Measurements from ENCODE around the gene RAB6A.
"Not testable (repeated sequence)": the region's sequence is repeated elsewhere in the genome, so short reads cannot be mapped to it uniquely, and the experiment has no call there.

RAB6A gene

DNA sequence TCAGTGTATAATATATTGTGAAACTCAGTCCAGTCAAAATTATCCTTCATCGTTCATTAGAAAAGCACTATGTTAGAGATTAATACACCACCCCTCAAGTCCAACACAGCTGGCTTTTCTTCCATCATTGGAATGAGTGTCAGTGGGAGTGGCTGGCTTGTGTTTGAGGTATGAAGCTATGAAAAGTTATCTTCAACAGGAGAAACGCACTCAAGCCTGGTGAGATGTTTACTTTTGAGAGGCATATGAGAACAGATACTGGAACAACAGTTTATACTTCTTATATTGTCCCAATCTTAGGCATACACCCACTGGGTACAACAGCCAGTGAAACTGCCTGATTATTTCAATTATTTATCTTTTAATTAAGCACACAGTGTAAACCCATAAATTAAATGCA lies 80.2 kb downstream of the RAB6A start:
- H3K27ac ChIP-seq: no peak overlapping the region; the same call in 1 of the 2 replicates
- no peaks in the 10 kb centered on the region for H3K9me3 ChIP-seq (ENCODE audit: low read depth, low read length)
- no peak for DNase-seq (ENCODE audit: low read depth, low spot score)
- no peak overlapping the region for H3K9ac ChIP-seq (ENCODE audit: insufficient read length)
- TF ChIP-seq FOXP2 (optimal IDR thresholded peaks at IDR 0.05; ENCODE audit: control extremely low read depth, extremely low read length, insufficient read depth): no peak
- no peak for TF ChIP-seq POLR2AphosphoS5 (IDR thresholded peaks at IDR 0.05; ENCODE audit: borderline replicate concordance, low read depth, low read length)
- no peak for TF ChIP-seq EZH2 (IDR thresholded peaks at IDR 0.05)
- H3K36me3 ChIP-seq (ENCODE audit: insufficient read depth, low read length): peaks cover 10% of the 10 kb centered on the region; the same call in 1 of the 2 replicates
- H3K4me3 ChIP-seq: no peak overlapping the region

DNA sequence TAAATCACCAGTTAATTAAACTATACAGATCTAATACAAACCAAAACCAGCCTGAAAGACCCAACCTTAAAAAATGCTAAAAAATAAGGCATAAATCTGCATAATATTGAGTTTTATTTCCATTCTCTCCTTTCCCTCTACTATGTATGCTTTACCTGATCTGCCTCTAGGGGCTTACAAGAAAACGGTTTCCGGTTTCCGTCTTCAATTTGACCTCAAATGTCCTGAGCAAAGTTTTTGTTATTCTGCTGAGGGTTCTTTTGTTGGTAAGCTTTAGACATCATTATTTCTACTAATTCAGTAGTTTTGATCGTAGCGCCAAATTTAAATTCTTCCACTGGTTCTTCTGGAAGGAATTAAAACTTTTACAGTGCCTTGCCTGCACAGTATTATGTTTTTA lies 84.3 kb downstream of the RAB6A start:
- H3K4me3 ChIP-seq: peak overlapping the region; percentile 41
- peak overlapping the region; percentile 93 for H3K27ac ChIP-seq
- H3K36me3 ChIP-seq (ENCODE audit: insufficient read depth, low read length); DNase-seq (ENCODE audit: low read depth, low spot score); H3K9me3 ChIP-seq (ENCODE audit: low read depth, low read length): not testable (repeated sequence)
- peak overlapping the region; percentile 18 for H3K9ac ChIP-seq (ENCODE audit: insufficient read length)

DNA sequence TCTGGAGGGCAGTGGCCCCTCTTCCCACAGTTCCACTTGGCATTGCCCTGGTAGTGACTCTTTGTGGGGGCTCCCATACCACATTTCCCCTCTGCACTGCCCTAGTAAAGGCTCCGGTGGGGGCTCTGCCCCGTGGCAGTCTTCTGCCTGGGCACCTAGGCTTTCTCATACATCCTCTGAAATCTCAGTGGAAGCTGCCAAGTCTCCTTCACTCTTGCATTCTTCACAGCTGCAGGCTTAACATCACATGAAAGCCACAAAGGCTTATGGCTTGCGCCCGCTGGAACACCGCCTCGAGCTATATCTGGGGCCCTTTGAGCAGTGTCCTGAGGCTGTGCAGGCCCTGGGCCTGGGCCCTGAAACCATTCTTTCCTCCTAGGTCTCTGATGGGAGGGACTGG lies 89.2 kb downstream of the RAB6A start:
- H3K4me3 ChIP-seq: no peak overlapping the region
- no peak overlapping the region for H3K9ac ChIP-seq (ENCODE audit: insufficient read length)
- DNase-seq (ENCODE audit: low read depth, low spot score): no peak
- H3K27ac ChIP-seq: peak overlapping the region; percentile 32; the same call in 1 of the 2 replicates
- H3K9me3 ChIP-seq (ENCODE audit: low read depth, low read length): no peaks in the 10 kb centered on the region
- TF ChIP-seq FOXP2 (optimal IDR thresholded peaks at IDR 0.05; ENCODE audit: control extremely low read depth, extremely low read length, insufficient read depth): no peak
- no peak for TF ChIP-seq EZH2 (IDR thresholded peaks at IDR 0.05)
- no peak for TF ChIP-seq POLR2AphosphoS5 (IDR thresholded peaks at IDR 0.05; ENCODE audit: borderline replicate concordance, low read depth, low read length)
- H3K36me3 ChIP-seq (ENCODE audit: insufficient read depth, low read length): no peaks in the 10 kb centered on the region; the same call in 1 of the 2 replicates

DNA sequence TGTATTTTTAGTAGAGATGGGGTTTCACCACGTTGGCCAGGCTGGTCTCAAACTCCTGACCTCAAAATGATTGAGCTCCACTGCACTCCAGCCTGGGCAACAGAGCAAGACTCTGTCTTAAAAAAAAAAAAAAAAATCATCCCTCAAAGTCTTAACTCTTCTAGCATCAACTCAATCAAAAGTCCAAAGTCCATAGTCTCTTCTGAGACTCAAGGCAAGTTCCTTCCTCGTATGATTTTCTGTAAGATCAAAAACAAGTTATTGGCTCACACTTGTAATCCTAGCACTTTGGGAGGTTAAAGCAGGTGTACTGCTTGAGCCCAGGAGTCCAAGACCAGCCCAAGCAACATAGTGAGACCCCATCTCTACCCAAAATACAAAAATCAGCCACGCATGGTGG lies 90.1 kb downstream of the RAB6A start:
- Histone ChIP-seq H3K4me3 (no peak overlapping the region), H3K9ac (ENCODE audit: insufficient read length) (no peak overlapping the region), H3K27ac (no peak overlapping the region), H3K36me3 (ENCODE audit: insufficient read depth, low read length) (no peaks in the 10 kb centered on the region; the same call in 1 of the 2 replicates), H3K9me3 (ENCODE audit: low read depth, low read length) (no peaks in the 10 kb centered on the region)
- TF ChIP-seq EZH2 (IDR thresholded peaks at IDR 0.05): no peak
- TF ChIP-seq FOXP2 (optimal IDR thresholded peaks at IDR 0.05; ENCODE audit: control extremely low read depth, extremely low read length, insufficient read depth): no peak
- no peak for TF ChIP-seq POLR2AphosphoS5 (IDR thresholded peaks at IDR 0.05; ENCODE audit: borderline replicate concordance, low read depth, low read length)
- DNase-seq (ENCODE audit: low read depth, low spot score): no peak

DNA sequence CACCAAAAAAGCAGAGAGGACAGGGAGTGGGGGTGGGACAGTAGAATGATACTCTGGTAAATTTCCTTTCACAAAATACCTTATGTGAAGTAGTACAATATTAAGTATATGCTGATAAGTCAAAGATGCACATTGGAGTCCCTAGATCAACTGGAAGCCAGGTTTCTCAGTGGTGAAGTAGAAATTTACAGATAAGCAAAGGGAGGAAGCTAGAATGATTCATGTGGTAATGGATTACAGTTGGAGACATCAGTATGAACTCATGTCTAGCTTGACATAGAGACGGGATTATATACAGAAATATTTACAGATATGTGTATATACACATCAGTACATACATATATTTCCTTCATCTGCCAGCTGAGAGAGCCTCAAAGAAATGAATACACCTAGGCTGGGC lies 93.0 kb downstream of the RAB6A start:
- no peak overlapping the region for H3K27ac ChIP-seq
- no peaks in the 10 kb centered on the region for H3K36me3 ChIP-seq (ENCODE audit: insufficient read depth, low read length)
- no peak for DNase-seq (ENCODE audit: low read depth, low spot score)
- no peaks in the 10 kb centered on the region for H3K9me3 ChIP-seq (ENCODE audit: low read depth, low read length)
- TF ChIP-seq FOXP2 (optimal IDR thresholded peaks at IDR 0.05; ENCODE audit: control extremely low read depth, extremely low read length, insufficient read depth): no peak
- TF ChIP-seq EZH2 (IDR thresholded peaks at IDR 0.05): no peak
- TF ChIP-seq POLR2AphosphoS5 (IDR thresholded peaks at IDR 0.05; ENCODE audit: borderline replicate concordance, low read depth, low read length): no peak
- H3K9ac ChIP-seq (ENCODE audit: insufficient read length): no peak overlapping the region
- H3K4me3 ChIP-seq: no peak overlapping the region

DNA sequence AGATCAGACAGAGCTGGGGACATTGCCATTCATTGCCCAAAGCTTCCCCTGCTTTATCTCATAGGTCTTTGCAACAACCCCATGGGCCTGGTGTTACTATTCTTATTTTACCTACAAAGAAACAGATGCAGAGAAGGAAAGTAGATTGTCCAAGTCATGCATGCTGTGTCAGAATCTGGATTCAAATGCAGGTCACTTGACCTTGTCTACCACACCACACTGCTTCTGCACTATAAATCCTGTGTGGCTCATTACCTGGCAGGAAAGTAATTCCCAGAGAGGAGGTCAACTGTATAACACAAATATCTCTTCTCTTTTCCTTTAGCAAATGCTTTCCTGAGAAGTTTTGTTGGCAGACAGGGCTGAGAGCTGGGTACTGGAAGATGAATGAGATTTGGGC lies 96.0 kb downstream of the RAB6A start:
- Histone ChIP-seq H3K4me3 (no peak overlapping the region), H3K9ac (ENCODE audit: insufficient read length) (no peak overlapping the region), H3K36me3 (ENCODE audit: insufficient read depth, low read length) (no peaks in the 10 kb centered on the region), H3K27ac (no peak overlapping the region), H3K9me3 (ENCODE audit: low read depth, low read length) (no peaks in the 10 kb centered on the region)
- no peak for DNase-seq (ENCODE audit: low read depth, low spot score)
- TF ChIP-seq POLR2AphosphoS5 (IDR thresholded peaks at IDR 0.05; ENCODE audit: borderline replicate concordance, low read depth, low read length): no peak

DNA sequence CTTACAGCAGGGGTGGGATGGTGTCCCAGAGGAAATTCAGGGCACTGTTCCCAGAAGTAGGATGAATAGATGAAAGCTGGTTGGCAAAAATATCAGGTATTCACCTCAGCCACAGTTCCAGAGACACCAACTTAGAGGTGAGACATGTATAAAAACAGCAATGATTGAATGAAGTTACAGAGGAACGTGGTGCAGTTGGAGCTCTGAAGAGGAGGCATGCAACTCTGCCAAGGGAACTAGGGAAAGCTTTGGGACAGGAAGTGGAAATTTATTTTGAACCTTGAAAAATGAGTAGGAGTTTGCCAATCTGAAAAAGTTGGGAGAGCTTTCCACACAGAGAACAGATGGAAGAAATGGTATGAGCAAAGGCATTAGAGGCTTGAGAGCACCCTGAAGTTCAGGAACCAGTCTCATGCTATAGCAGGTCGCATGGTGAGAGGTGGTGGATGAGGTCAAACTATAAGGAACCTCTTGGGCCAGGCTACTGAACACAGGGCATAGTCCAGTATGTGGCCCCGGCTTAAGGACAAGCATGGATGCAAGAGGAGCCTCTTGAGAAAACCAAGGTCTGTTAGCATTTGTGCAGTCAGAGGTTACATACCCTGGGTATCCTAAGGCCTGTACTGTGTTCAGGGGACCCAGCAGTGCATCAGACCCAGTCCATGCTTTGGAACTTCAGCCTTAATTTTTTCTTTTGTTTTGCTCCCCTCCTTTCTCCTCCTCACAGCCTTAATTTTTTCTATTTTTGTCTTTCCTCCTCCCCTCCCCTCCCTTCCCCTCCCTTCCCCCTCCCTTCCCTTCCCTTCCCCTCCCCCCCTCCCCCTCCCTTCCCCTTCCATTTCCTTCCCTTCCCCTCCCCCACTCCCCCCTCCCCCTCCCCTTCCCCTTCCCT lies 97.0 kb downstream of the RAB6A start:
- no peaks in the 10 kb centered on the region for H3K9me3 ChIP-seq (ENCODE audit: low read depth, low read length)
- no peak overlapping the region for H3K4me3 ChIP-seq
- DNase-seq (ENCODE audit: low read depth, low spot score): no peak
- TF ChIP-seq POLR2AphosphoS5 (IDR thresholded peaks at IDR 0.05; ENCODE audit: borderline replicate concordance, low read depth, low read length) (no peak), FOXP2 (optimal IDR thresholded peaks at IDR 0.05; ENCODE audit: control extremely low read depth, extremely low read length, insufficient read depth) (no peak), EZH2 (IDR thresholded peaks at IDR 0.05) (no peak)
- no peak overlapping the region for H3K9ac ChIP-seq (ENCODE audit: insufficient read length)
- no peaks in the 10 kb centered on the region for H3K36me3 ChIP-seq (ENCODE audit: insufficient read depth, low read length)
- H3K27ac ChIP-seq: no peak overlapping the region

DNA sequence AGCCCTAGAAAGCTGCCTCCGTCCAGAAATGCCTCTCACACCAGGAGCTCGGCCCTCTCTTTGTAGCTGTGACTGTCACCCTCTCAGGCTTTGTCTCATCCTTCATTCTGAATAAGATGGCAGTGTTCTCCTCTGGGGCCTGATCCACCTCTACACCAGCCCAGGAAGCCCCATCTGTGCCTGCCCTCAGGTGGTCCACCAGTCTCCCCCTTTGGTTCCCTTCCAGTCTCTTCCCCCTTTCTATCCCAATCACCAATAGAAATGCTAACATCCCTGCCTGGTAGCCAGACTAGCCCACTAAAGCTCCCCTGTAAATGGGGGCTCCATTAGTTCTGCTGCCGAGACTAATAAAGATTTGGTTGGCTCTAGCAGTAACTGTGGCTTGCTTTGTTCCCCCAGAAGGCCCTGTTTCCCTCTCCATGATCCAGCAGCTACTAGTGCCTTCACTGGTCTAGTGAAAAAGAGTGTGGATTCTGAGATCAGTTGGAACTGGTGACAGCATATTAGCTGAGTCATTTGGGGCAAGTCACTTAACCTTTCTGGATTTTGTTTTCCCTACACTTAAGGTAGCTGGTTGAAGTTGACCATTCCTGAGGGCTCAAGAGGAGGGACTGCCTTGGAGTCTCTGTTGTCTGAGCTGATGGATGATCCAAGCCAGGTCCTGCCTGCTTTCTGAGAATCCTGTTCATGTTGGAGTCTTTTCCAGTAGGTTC lies 98.3 kb downstream of the RAB6A start:
- Histone ChIP-seq H3K27ac (no peak overlapping the region), H3K9ac (ENCODE audit: insufficient read length) (no peak overlapping the region), H3K4me3 (no peak overlapping the region), H3K36me3 (ENCODE audit: insufficient read depth, low read length) (no peaks in the 10 kb centered on the region), H3K9me3 (ENCODE audit: low read depth, low read length) (no peaks in the 10 kb centered on the region)
- no peak for DNase-seq (ENCODE audit: low read depth, low spot score)
- TF ChIP-seq FOXP2 (optimal IDR thresholded peaks at IDR 0.05; ENCODE audit: control extremely low read depth, extremely low read length, insufficient read depth): no peak
- no peak for TF ChIP-seq POLR2AphosphoS5 (IDR thresholded peaks at IDR 0.05; ENCODE audit: borderline replicate concordance, low read depth, low read length)
- no peak for TF ChIP-seq EZH2 (IDR thresholded peaks at IDR 0.05)
